ENCODE data around the gene GRB10. TPM values are rescaled to one million over a fixed set of nuclear protein-coding genes. Genes with fewer than 3 reads are reported as not detected.
"Not testable (repeated sequence)": the region's sequence is repeated elsewhere in the genome, so short reads cannot be mapped to it uniquely, and the experiment has no call there.

Gene GRB10
- total RNA-seq, 2 experiments from 2014 or later = 5.9 to 8.4 TPM

- H3K27me3 ChIP-seq (ENCODE audit: control insufficient read depth in 1 of 2, insufficient read depth in 2 of 2, low read length in 2 of 2) = peaks cover 0 to 7% of the 10 kb centered on the region in 2 experiments
- Mint-ChIP-seq H3K4me1 (ENCODE audit: low read depth) (no peaks in the 10 kb centered on the region), H3K4me3 (no peak overlapping the region), H3K36me3 (ENCODE audit: low read depth) (no peaks in the 10 kb centered on the region), H3K27me3 (peaks cover 41% of the 10 kb centered on the region), H3K27ac (no peak overlapping the region), H3K9me3 (no peaks in the 10 kb centered on the region)
- no peak for DNase-seq
- POLR2A ChIA-PET = no interaction called here
- intact Hi-C loops (cut with DNase I, micrococcal nuclease) = no loop called here
- no peaks in the 10 kb centered on the region for H3K9me3 ChIP-seq (ENCODE audit: control insufficient read depth in 1 of 2, insufficient read depth in 1 of 2, low read length in 2 of 2)
- H3K36me3 ChIP-seq (ENCODE audit: insufficient read depth, low read length) = no peaks in the 10 kb centered on the region
- CTCF ChIA-PET = no interaction called here
- ATAC-seq (ENCODE audit: poor library complexity) = no peak
- H3K27ac ChIP-seq (ENCODE audit: low read depth in 1 of 2, low read length in 2 of 2) = no peak overlapping the region
- no peak overlapping the region for H3K4me3 ChIP-seq (ENCODE audit: low read length)
- no peaks in the 10 kb centered on the region for H3K4me1 ChIP-seq (ENCODE audit: insufficient read depth, low read length)
- TF ChIP-seq CTCF (IDR thresholded peaks at IDR 0.05) = no peak
Measured at GRCh38 chr7:50552139-50552538, 230.6 kb downstream of the GRB10 start.

GRCh38 chr7:50545613-50546012 is 237.1 kb downstream of the GRB10 start:
- ATAC-seq (ENCODE audit: poor library complexity); H3K9me3 Mint-ChIP-seq; DNase-seq; H3K9me3 ChIP-seq (ENCODE audit: control insufficient read depth in 1 of 2, insufficient read depth in 1 of 2, low read length in 2 of 2); H3K27ac ChIP-seq (ENCODE audit: low read depth in 1 of 2, low read length in 2 of 2); H3K36me3 ChIP-seq (ENCODE audit: insufficient read depth, low read length); H3K4me1 Mint-ChIP-seq (ENCODE audit: low read depth); H3K4me1 ChIP-seq (ENCODE audit: insufficient read depth, low read length); H3K36me3 Mint-ChIP-seq (ENCODE audit: low read depth); H3K27ac Mint-ChIP-seq; H3K27me3 Mint-ChIP-seq; intact Hi-C loops (cut with DNase I, micrococcal nuclease); POLR2A ChIA-PET; H3K4me3 Mint-ChIP-seq; CTCF ChIA-PET; H3K4me3 ChIP-seq (ENCODE audit: low read length); H3K27me3 ChIP-seq (ENCODE audit: control insufficient read depth in 1 of 2, insufficient read depth in 2 of 2, low read length in 2 of 2): not testable (repeated sequence)

GRCh38 chr7:50544992-50545391 is 237.7 kb downstream of the GRB10 start:
- H3K27me3 ChIP-seq (ENCODE audit: control insufficient read depth in 1 of 2, insufficient read depth in 2 of 2, low read length in 2 of 2) = no peaks in the 10 kb centered on the region
- ChIA-PET POLR2A (no interaction called here), CTCF (no interaction called here)
- H3K27me3 Mint-ChIP-seq = no peaks in the 10 kb centered on the region
- no peaks in the 10 kb centered on the region for H3K4me1 ChIP-seq (ENCODE audit: insufficient read depth, low read length)
- no peak for TF ChIP-seq CTCF (IDR thresholded peaks at IDR 0.05)
- no peaks in the 10 kb centered on the region for H3K9me3 Mint-ChIP-seq
- no peak overlapping the region for H3K4me3 Mint-ChIP-seq
- intact Hi-C loops (cut with DNase I, micrococcal nuclease) = no loop called here
- no peak overlapping the region for H3K4me3 ChIP-seq (ENCODE audit: low read length)
- no peaks in the 10 kb centered on the region for H3K36me3 ChIP-seq (ENCODE audit: insufficient read depth, low read length)
- no peak for DNase-seq
- no peaks in the 10 kb centered on the region for H3K36me3 Mint-ChIP-seq (ENCODE audit: low read depth)
- no peak overlapping the region for H3K27ac Mint-ChIP-seq
- ATAC-seq (ENCODE audit: poor library complexity) = no peak
- H3K9me3 ChIP-seq (ENCODE audit: control insufficient read depth in 1 of 2, insufficient read depth in 1 of 2, low read length in 2 of 2) = no peaks in the 10 kb centered on the region
- no peaks in the 10 kb centered on the region for H3K4me1 Mint-ChIP-seq (ENCODE audit: low read depth)
- no peak overlapping the region for H3K27ac ChIP-seq (ENCODE audit: low read depth in 1 of 2, low read length in 2 of 2)

- ChIA-PET CTCF (interaction anchor here (0.7 kb wide), 1 partner anchor 13 kb away, joined by 3 read pairs; no protein-coding TSS in a partner anchor), POLR2A (no interaction called here)
- no peaks in the 10 kb centered on the region for H3K9me3 Mint-ChIP-seq
Measured at GRCh38 chr7:50543776-50544442, 238.8 kb downstream of the GRB10 start.

More at GRCh38 chr7:50543776-50544442, 238.8 kb downstream of the GRB10 start:
- Histone ChIP-seq H3K27ac (ENCODE audit: low read depth in 1 of 2, low read length in 2 of 2) (no peak overlapping the region), H3K9me3 (ENCODE audit: control insufficient read depth in 1 of 2, insufficient read depth in 1 of 2, low read length in 2 of 2) (no peaks in the 10 kb centered on the region), H3K4me1 (ENCODE audit: insufficient read depth, low read length) (no peaks in the 10 kb centered on the region), H3K36me3 (ENCODE audit: insufficient read depth, low read length) (no peaks in the 10 kb centered on the region), H3K27me3 (ENCODE audit: control insufficient read depth in 1 of 2, insufficient read depth in 2 of 2, low read length in 2 of 2) (no peaks in the 10 kb centered on the region), H3K4me3 (ENCODE audit: low read length) (no peak overlapping the region)
- H3K27ac Mint-ChIP-seq = no peak overlapping the region
- TF ChIP-seq CTCF (IDR thresholded peaks at IDR 0.05) = no peak
- intact Hi-C loops (cut with DNase I, micrococcal nuclease) = no loop called here
- DNase-seq = no peak
- ATAC-seq (ENCODE audit: poor library complexity) = no peak
- H3K4me3 Mint-ChIP-seq = no peak overlapping the region
- H3K4me1 Mint-ChIP-seq (ENCODE audit: low read depth) = no peaks in the 10 kb centered on the region
- no peaks in the 10 kb centered on the region for H3K27me3 Mint-ChIP-seq
- H3K36me3 Mint-ChIP-seq (ENCODE audit: low read depth) = no peaks in the 10 kb centered on the region
